Activated naive CD8-positive, alpha-beta T cell treated with anti-CD3 and anti-CD28 coated beads for 36 hours (primary cell): ENCODE measurements around the gene ARL6IP5. TPM values are rescaled to one million over a fixed set of nuclear protein-coding genes. Genes with fewer than 3 reads are reported as not detected.

Experiments
- DNase-seq: peaks from one replicate; pipeline ENCODE4 v3.0.0; 2021
- H3K27ac Mint-ChIP-seq: one replicate; pipeline ENCODE4 v1.8.0; 2022; ENCODE audit warnings: mild to moderate bottlenecking, moderate library complexity, mixed read lengths
- H3K27me3 Mint-ChIP-seq: one replicate; pipeline ENCODE4 v1.8.0; 2022; ENCODE audit warnings: mild to moderate bottlenecking, mixed read lengths
- H3K36me3 Mint-ChIP-seq: one replicate; pipeline ENCODE4 v1.8.0; 2021; ENCODE audit warnings: mild to moderate bottlenecking, mixed read lengths
- H3K4me1 Mint-ChIP-seq: one replicate; pipeline ENCODE4 v1.8.0; 2021; ENCODE audit warnings: mixed read lengths
- H3K4me3 Mint-ChIP-seq: one replicate; pipeline ENCODE4 v1.8.0; 2022; ENCODE audit warnings: mild to moderate bottlenecking, moderate library complexity, mixed read lengths
- H3K9me3 Mint-ChIP-seq: one replicate; pipeline ENCODE4 v1.8.0; 2022; ENCODE audit warnings: mixed read lengths
- total RNA-seq, 2 experiments: library from RNA; stranded (reverse); gene quantifications; one replicate each; pipeline ENCODE4 v1.2.3, GENCODE V29; 2021

ARL6IP5 gene
- total RNA-seq, 2 experiments from 2014 or later: 67.6 to 69.0 TPM

DNA sequence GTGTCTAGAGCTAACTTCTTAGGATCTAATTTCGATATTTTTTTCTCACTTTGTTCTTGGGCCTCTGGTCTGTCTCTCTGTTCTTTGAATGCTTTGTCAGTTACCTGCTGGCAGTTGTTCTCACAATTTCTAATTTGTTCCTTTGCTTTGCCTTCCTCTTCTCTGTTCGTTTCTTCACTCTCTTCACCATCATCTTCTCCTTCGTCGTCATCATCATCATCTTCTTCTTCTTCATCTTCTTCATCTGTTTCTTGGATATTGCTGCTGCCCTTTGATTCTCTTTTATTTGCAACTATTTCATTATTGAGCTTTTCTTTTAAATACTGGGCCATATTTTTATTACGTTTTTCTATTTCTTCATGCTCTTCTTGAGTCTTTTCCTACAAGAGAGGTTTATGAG is 34.9 kb downstream of the ARL6IP5 start:
- Mint-ChIP-seq H3K27ac (no peak overlapping the region), H3K4me3 (no peak overlapping the region), H3K36me3 (no peaks in the 10 kb centered on the region), H3K9me3 (no peaks in the 10 kb centered on the region), H3K27me3 (no peaks in the 10 kb centered on the region), H3K4me1 (peaks cover 4% of the 10 kb centered on the region)
- DNase-seq: no peak

DNA sequence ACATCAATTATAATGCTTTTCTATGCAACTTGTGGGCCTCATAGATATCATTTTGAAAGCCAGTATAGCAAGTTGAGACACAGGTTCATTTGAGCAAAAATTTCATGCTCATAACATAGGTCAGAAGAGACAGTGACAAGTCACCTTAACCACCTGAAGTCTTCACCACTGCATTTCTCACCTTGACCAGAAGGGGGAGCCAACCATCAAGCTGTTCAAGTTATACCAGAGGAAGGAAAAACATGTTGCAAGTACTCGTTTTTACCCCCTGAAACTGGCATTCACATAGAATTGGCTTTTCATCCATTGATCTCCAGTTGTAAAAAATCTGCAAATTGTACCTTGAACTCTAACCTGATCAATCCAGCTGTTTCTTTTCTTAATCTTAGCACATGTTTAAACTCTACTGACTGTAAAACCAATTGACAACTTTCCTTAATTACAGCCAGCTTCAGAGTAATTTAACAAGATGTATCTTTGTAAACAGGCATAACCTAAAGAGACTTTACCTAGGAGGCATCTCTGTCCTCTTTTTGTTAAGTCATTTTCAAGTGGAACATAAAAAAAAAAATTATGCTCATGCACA is 36.2 kb downstream of the ARL6IP5 start:
- Mint-ChIP-seq H3K36me3 (no peaks in the 10 kb centered on the region), H3K27me3 (no peaks in the 10 kb centered on the region), H3K9me3 (no peaks in the 10 kb centered on the region), H3K4me3 (no peak overlapping the region), H3K4me1 (peaks cover 4% of the 10 kb centered on the region), H3K27ac (no peak overlapping the region)
- peak; percentile 72 for DNase-seq

DNA sequence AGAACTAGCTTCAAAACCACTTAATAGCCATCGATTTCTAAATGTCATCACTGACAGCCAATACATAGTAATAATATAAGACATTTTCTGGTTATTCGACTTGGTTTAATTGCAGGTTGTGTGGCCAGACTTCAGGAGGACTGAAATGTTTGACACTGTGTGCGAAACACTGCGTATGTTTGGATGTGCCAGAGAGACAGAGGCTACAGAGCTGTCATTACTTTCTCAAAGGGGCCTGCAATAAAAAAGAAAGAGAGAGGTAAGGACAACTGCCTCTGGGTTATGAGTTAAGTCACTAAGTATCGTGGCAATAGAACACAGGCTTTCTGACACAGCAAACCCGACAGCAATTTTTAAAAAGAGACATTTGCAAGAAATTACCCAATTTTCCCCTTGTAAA is 36.8 kb downstream of the ARL6IP5 start:
- no peak overlapping the region for H3K4me3 Mint-ChIP-seq
- H3K9me3 Mint-ChIP-seq: no peaks in the 10 kb centered on the region
- DNase-seq: no peak
- H3K36me3 Mint-ChIP-seq: no peaks in the 10 kb centered on the region
- H3K4me1 Mint-ChIP-seq: peaks cover 4% of the 10 kb centered on the region
- H3K27me3 Mint-ChIP-seq: no peaks in the 10 kb centered on the region
- no peak overlapping the region for H3K27ac Mint-ChIP-seq

DNA sequence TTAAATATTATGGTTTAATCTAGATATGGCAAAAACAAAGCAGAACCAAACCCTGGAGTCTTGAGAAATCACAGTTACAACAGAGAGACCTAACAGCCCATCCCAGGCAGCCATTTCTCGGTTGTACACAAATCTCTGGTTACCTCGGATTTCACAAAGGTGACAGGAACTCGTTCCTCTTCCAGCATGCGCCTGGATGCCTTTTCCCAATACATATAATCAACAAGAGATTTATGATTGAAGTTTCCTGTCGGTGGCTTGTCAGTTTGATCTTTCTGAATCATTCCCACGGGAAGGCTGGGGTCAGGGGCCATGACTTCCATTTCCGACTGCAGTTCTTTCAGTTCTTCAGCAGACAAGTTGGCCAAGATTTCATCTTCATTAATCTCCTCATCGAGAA is 37.2 kb downstream of the ARL6IP5 start:
- H3K4me3 Mint-ChIP-seq: no peak overlapping the region
- H3K9me3 Mint-ChIP-seq: no peaks in the 10 kb centered on the region
- no peak overlapping the region for H3K27ac Mint-ChIP-seq
- H3K4me1 Mint-ChIP-seq: peaks cover 4% of the 10 kb centered on the region
- H3K36me3 Mint-ChIP-seq: no peaks in the 10 kb centered on the region
- DNase-seq: no peak
- H3K27me3 Mint-ChIP-seq: no peaks in the 10 kb centered on the region

DNA sequence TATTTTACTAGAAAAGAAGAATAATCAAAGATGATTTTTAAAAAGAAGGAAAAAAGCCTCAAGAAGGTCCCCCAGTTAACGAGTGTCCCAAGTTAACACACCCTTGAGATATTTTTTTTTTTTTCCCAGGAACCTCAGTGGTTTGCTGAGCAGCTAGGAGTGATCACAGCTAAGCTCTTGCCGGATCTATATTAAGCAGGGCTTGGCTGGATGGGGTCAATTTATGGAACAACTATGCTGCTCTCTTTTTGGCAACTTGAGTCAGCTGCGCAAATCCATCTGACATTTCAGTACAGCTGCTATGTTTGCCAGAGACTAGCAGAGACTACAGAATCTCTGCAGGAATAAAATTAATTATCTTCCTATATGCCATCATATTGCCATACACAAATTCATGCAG is 37.7 kb downstream of the ARL6IP5 start, which contains the start of gene LMOD3:
TSS of gene LMOD3 (minus strand) at position 193 of the 400 bp plus-strand sequence. CDS start 209 bp downstream, outside the sequence.
- Mint-ChIP-seq H3K27me3 (no peaks in the 10 kb centered on the region), H3K9me3 (no peaks in the 10 kb centered on the region), H3K4me3 (no peak within 1 kb of the TSS), H3K27ac (no peak within 1 kb of the TSS), H3K36me3 (no peaks in the 10 kb centered on the region), H3K4me1 (peaks cover 4% of the 10 kb centered on the region)
- DNase-seq: no peak

DNA sequence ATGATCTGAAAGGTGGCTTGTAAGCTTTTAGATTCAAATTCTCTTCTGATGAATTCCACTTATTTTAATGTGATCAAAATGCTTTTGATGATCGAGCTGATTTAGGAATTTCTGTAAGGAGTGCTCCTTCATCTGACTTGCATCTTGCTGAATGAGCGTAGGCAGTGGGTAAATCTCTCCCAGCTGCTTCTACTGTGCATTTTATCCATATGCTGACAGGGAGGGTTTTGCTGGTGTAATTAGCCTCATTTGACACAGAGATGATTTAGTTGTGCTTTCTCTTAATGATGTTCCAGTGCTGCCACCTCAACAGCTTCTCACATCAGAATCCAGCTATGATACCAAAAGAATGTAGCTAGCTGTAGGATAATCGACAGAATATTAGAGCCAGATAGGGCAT is 41.5 kb downstream of the ARL6IP5 start:
- Mint-ChIP-seq H3K27me3 (peaks cover 6% of the 10 kb centered on the region), H3K4me1 (no peaks in the 10 kb centered on the region), H3K36me3 (no peaks in the 10 kb centered on the region)

DNA sequence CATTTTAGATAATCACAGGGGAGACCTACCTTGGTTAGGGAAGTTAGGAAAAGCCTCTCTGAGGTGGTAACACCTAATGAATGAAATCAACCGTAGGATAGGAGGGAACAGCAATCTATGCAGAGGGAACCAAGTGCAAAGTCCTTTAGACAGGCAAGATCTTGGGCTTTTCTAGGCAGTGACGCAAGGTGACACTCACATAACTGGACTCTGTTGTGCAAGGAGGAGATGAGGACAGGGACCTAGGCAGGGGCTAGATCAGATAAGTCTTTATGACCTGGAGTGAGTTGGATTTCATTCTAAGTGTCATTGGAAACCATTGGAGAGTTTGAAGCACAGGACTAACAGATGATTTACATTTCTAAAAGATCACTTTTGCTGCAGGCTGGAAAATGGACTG is 42.3 kb downstream of the ARL6IP5 start:
- no peaks in the 10 kb centered on the region for H3K9me3 Mint-ChIP-seq
- no peak overlapping the region for H3K4me3 Mint-ChIP-seq
- no peaks in the 10 kb centered on the region for H3K4me1 Mint-ChIP-seq
- no peaks in the 10 kb centered on the region for H3K36me3 Mint-ChIP-seq
- DNase-seq: no peak
- H3K27ac Mint-ChIP-seq: no peak overlapping the region
- H3K27me3 Mint-ChIP-seq: peaks cover 6% of the 10 kb centered on the region

More for the DNA sequence above, 41.5 kb downstream of the ARL6IP5 start:
- Mint-ChIP-seq H3K9me3 (no peaks in the 10 kb centered on the region), H3K4me3 (no peak overlapping the region), H3K27ac (no peak overlapping the region)
- DNase-seq: no peak

DNA sequence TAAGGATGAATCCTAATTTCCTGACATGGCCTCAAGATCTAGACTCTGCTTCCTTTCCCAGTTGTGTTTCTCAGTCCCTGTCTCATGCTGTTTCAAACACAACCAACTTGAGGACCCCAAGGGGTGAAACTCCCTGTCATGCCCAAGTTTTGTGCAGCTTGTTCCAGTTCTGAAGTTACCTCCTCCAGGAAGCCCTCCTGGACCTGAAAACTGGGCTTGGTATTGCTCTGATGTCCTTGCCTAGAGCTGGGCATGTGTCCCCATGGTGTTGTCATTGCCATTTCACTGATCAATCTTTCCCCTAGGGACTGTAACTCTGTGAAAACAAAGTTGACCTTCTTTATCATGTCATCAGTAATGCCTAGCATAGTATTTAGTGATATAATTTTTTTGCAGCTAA is 43.8 kb downstream of the ARL6IP5 start:
- no peaks in the 10 kb centered on the region for H3K4me1 Mint-ChIP-seq
- H3K36me3 Mint-ChIP-seq: no peaks in the 10 kb centered on the region
- no peak overlapping the region for H3K27ac Mint-ChIP-seq
- no peak overlapping the region for H3K4me3 Mint-ChIP-seq
- peaks cover 6% of the 10 kb centered on the region for H3K27me3 Mint-ChIP-seq
- no peaks in the 10 kb centered on the region for H3K9me3 Mint-ChIP-seq
- no peak for DNase-seq

DNA sequence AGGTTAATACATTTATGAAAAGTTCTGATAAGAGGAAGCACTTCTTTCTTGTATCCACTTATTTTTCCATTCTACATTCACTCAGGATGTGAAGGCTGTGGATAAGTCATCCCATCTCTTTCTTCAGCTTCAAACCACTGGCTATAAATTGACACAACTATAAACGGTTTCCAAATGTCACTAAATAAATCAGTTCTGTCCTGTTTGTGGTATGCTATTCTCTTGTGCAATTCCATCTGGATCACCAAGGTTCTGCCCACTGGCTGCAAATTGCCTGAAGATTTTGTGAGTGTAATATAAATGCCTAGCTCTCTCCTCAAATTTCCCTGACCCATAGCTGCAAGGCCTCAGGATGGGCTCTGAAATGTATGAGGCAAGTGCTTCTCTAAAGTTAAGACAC is 44.8 kb downstream of the ARL6IP5 start:
- no peak for DNase-seq
- Mint-ChIP-seq H3K36me3 (no peaks in the 10 kb centered on the region), H3K9me3 (no peaks in the 10 kb centered on the region), H3K4me1 (no peaks in the 10 kb centered on the region), H3K4me3 (no peak overlapping the region), H3K27me3 (peaks cover 6% of the 10 kb centered on the region), H3K27ac (no peak overlapping the region)

DNA sequence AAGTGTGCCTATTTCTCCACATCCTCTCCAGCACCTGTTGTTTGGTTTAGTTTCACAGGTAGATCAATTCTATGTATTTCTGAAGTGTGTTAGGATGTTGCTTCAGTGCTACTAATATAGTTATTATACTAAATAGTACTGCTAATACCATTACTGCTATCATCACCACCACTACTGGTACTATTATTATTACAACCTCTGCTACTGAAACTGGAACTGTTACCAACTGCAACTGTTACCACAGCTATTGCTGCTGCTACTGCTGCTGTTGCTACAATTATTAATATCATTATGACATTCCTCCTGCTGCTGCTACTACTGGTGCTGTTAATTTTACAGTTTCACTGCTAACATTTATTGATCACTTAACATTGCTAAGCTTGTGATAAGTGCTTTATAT is 46.0 kb downstream of the ARL6IP5 start:
- no peaks in the 10 kb centered on the region for H3K9me3 Mint-ChIP-seq
- no peaks in the 10 kb centered on the region for H3K4me1 Mint-ChIP-seq
- H3K27me3 Mint-ChIP-seq: peaks cover 6% of the 10 kb centered on the region
- H3K36me3 Mint-ChIP-seq: no peaks in the 10 kb centered on the region
- H3K27ac Mint-ChIP-seq: no peak overlapping the region
- H3K4me3 Mint-ChIP-seq: no peak overlapping the region
- DNase-seq: no peak

DNA sequence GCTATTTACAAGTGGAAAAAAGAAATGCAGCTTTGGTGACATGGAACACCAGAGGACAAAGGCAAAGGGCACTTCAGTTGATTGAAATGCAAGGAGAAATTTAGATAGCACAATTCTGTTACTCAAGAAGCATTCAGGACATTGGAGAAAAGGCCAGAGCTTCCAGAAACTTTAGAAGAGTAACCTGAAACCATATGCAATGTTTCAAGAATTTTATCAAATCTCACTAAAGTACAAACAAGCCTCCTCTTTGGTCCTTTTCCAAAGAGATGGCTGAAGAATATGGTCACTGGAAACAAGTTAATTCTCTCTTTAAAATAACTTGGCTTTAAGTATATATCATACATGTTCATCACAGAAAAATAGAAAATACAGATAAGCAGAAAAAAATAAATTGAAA is 52.3 kb downstream of the ARL6IP5 start:
- no peak for DNase-seq
- H3K27ac Mint-ChIP-seq: no peak overlapping the region
- no peak overlapping the region for H3K4me3 Mint-ChIP-seq
- no peaks in the 10 kb centered on the region for H3K27me3 Mint-ChIP-seq
- H3K36me3 Mint-ChIP-seq: no peaks in the 10 kb centered on the region
- no peaks in the 10 kb centered on the region for H3K4me1 Mint-ChIP-seq
- H3K9me3 Mint-ChIP-seq: no peaks in the 10 kb centered on the region

DNA sequence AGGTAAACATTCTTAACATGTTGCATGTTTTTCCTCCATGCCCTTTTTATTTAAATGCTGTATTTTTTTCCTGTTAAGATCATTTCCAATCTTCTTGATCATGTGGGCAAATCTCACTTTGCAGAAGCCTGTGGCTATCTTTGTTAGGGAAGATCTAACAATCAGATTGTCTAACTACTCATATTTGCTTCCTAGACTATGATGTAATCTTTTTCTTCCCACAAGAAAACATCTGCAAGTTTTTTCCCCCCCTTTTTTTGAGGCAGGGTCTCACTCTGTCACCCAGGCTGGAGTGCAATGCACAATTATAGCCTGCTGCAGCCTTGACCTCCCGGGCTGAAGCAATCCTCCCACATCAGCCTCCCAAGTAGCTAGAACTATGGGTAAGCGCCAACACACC is 52.7 kb downstream of the ARL6IP5 start:
- DNase-seq: no peak
- Mint-ChIP-seq H3K27ac (no peak overlapping the region), H3K4me1 (no peaks in the 10 kb centered on the region), H3K9me3 (no peaks in the 10 kb centered on the region), H3K27me3 (no peaks in the 10 kb centered on the region), H3K36me3 (no peaks in the 10 kb centered on the region), H3K4me3 (no peak overlapping the region)

DNA sequence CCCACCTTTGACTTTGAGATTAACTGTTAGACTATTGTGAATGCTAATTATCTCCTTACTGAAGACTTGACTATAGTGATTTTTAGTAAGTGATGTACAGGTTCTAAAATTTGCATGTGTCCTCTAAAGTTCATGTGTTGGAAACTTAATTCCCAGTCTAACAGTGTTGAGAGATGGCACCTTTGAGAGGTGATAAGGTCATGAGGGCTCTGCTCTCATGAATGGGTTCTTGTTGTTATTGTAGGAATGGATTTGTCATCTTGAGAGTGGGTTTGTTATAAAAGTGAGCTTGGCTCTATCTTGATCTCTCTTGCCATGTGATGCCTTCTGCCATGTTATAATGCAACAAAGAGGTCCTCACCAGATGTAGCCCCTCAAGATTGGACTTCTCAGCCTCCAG is 56.6 kb downstream of the ARL6IP5 start:
- H3K4me1 Mint-ChIP-seq: no peaks in the 10 kb centered on the region
- no peaks in the 10 kb centered on the region for H3K27me3 Mint-ChIP-seq
- H3K9me3 Mint-ChIP-seq: no peaks in the 10 kb centered on the region
- H3K4me3 Mint-ChIP-seq: no peak overlapping the region
- DNase-seq: no peak
- no peak overlapping the region for H3K27ac Mint-ChIP-seq
- no peaks in the 10 kb centered on the region for H3K36me3 Mint-ChIP-seq

DNA sequence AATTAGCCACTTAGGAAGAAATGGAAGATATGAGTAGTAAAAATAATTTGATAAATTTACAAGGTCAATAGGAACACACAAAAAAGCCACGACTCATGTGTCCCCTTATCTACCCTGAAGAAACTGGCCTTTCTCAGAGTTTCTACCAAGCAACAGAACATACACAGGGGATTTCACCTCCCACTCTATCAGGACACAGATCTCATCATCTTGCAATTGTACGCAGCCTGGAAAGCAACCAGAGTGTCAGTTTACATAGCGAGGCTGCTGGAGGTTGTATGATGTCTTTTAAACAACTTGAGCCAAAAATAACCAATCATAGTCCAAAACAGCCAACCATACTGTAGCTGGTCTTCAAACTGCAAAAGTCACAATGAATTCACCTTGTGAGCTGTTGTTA is 57.4 kb downstream of the ARL6IP5 start:
- Mint-ChIP-seq H3K27me3 (no peaks in the 10 kb centered on the region), H3K9me3 (no peaks in the 10 kb centered on the region), H3K36me3 (no peaks in the 10 kb centered on the region), H3K27ac (no peak overlapping the region), H3K4me1 (no peaks in the 10 kb centered on the region), H3K4me3 (no peak overlapping the region)
- no peak for DNase-seq

DNA sequence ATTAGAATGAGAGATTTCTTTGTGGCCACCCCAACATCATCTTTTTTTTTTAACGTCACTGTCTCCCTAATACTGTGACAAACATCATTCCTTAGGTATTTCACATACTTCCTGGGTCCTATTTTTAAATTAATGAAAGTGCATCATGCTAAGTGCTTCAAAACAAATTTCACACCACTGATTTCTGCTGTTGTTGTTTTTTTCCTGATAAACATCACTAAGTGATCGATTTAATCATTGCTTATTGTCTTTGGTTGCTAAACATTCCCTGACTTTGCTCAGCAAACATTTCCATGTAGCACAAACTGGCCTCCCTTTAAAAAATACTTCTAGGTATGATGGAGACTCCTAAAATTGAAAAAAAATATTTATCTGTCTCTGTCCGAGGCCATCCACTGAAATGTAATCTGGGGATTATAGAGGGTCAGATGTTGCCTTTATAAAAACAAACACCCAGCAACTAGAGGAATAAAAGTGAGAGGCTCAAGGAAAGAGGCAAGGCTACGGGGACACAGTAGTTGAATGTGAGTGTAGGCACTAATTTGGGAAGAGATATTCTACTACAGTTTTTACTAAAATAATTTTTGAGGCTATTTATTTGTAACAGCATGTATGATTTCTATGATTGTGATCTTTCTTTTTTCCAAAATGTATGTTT is 58.2 kb downstream of the ARL6IP5 start:
- Mint-ChIP-seq H3K27ac (no peak overlapping the region), H3K4me3 (no peak overlapping the region), H3K4me1 (no peaks in the 10 kb centered on the region), H3K27me3 (no peaks in the 10 kb centered on the region), H3K9me3 (no peaks in the 10 kb centered on the region), H3K36me3 (no peaks in the 10 kb centered on the region)
- DNase-seq: no peak

DNA sequence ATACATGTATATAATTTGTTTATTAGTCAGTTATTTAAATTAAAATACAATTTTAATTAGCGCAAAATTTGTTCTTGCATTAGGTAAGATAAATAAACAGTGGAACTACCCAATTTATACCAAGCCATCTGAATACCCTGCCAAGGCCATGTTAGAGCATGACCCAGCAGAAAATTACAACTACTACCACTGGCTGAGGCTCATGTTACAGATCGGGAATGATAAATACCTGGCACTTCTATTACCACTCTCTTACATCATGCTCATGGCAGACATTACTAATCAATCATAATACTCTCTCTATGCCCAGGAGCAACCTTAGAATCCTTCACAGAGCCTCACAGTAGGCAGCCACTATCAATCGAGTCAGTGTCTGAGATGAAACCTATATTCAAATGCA is 58.9 kb downstream of the ARL6IP5 start:
- Mint-ChIP-seq H3K4me3 (no peak overlapping the region), H3K27ac (no peak overlapping the region), H3K9me3 (no peaks in the 10 kb centered on the region), H3K27me3 (no peaks in the 10 kb centered on the region), H3K36me3 (no peaks in the 10 kb centered on the region), H3K4me1 (no peaks in the 10 kb centered on the region)
- no peak for DNase-seq
